Naive thymus-derived CD8-positive, alpha-beta T cell (primary cell): ENCODE results near the gene C17orf58. TPM values are rescaled to one million over a fixed set of nuclear protein-coding genes. Genes with fewer than 3 reads are reported as not detected.
A peak's percentile ranks its signal among the peaks of the same experiment; 100 is the strongest.

Experiments
- ATAC-seq, 2 donors: fragments of 150-1000 bp; cut with Tn5 transposase in 1 of 2; sonication (Bioruptor Pico), chemical (Tn5 transposase) in 1 of 2; 1 replicate in 1 of 2; 2 replicates in 1 of 2; pipeline ENCODE4 v1.10.0; 2021; ENCODE audit warnings: mild to moderate bottlenecking in 2 of 2, moderate library complexity in 2 of 2
- POLR2A ChIA-PET: fragments of 350-600 bp; sonication (Branson Sonifier 250); formaldehyde crosslinking; loops from one replicate; lab custom pipeline; 2021; ENCODE audit warnings: antibody characterized with exemption; lab: Charles Lee
- DNase-seq, 10 donors: peaks; one replicate each; pipeline versions ENCODE4 v3.0.0 to v3.0.0-alpha.2; 2020 to 2022
- H3K27ac Mint-ChIP-seq, 10 donors: one replicate each; pipeline ENCODE4 v1.8.0; 2020 to 2022; ENCODE audit warnings: mild to moderate bottlenecking in 10 of 10, mixed read lengths in 10 of 10, moderate library complexity in 4 of 10, inconsistent platforms in 1 of 10
- H3K27me3 Mint-ChIP-seq, 5 donors: one replicate each; pipeline ENCODE4 v1.8.0; 2021 to 2022; ENCODE audit warnings: mixed read lengths in 5 of 5
- H3K36me3 Mint-ChIP-seq, 3 donors: one replicate each; pipeline ENCODE4 v1.8.0; 2020 to 2022; ENCODE audit warnings: mixed read lengths in 3 of 3, mild to moderate bottlenecking in 2 of 3, inconsistent platforms in 1 of 3
- H3K4me1 Mint-ChIP-seq, 4 donors: one replicate each; pipeline ENCODE4 v1.8.0; 2021 to 2022; ENCODE audit warnings: mixed read lengths in 4 of 4
- H3K4me3 Mint-ChIP-seq, 10 donors: one replicate each; pipeline ENCODE4 v1.8.0; 2020 to 2022; ENCODE audit warnings: mild to moderate bottlenecking in 10 of 10, mixed read lengths in 10 of 10, moderate library complexity in 6 of 10, inconsistent platforms in 1 of 10
- H3K9me3 Mint-ChIP-seq, 9 donors: one replicate each; pipeline ENCODE4 v1.8.0; 2020 to 2022; ENCODE audit warnings: mixed read lengths in 9 of 9, mild to moderate bottlenecking in 3 of 9, inconsistent platforms in 1 of 9, moderate library complexity in 1 of 9
- polyA plus RNA-seq, 3 donors: library from polyadenylated mRNA; unstranded; fragments of 300-500 nt; fragmentation: Illumina TruSeq; gene quantifications; one replicate each; pipeline ENCODE4 v1.2.3, GENCODE V29; 2021
- total RNA-seq, 8 experiments: library from RNA in 2 of 8; stranded (reverse) in 2 of 8; gene quantifications; one replicate each; pipeline ENCODE4 v1.2.3 and lab custom pipeline; 2021 to 2026

The C17orf58 gene
- total and polyA plus RNA-seq, 5 experiments from 2014 or later: 0.29 to 1.0 (median 0.46) TPM; not detected in 1

GRCh38 chr17:67998466-67998865, 2.2 kb upstream of the C17orf58 start:
- ATAC-seq (peak in 1 of 2 donors; percentile 34), DNase-seq (no peak)
- peak overlapping the region in 3 of 10 donors; percentile 8 to 45 (median 29) for H3K4me3 Mint-ChIP-seq
- no peaks in the 10 kb centered on the region for H3K9me3 Mint-ChIP-seq
- H3K27ac Mint-ChIP-seq: peak overlapping the region in 1 of 10 donors; percentile 53
- H3K36me3 Mint-ChIP-seq: no peaks in the 10 kb centered on the region
- POLR2A ChIA-PET: interaction anchor here (0.7 kb wide), 1 partner anchor 1637 kb away, joined by 3 read pairs; no protein-coding TSS in a partner anchor
- H3K4me1 Mint-ChIP-seq: peaks cover 12 to 29% (median 24%) of the 10 kb centered on the region in 4 donors
- H3K27me3 Mint-ChIP-seq: peaks cover 9 to 21% (median 14%) of the 10 kb centered on the region in 5 donors

- peaks cover 15 to 35% (median 30%) of the 10 kb centered on the region in 4 donors for H3K4me1 Mint-ChIP-seq
- DNase-seq (peak in 7 of 10 donors; percentile 12 to 60 (median 28)), ATAC-seq (peak; percentile 25 to 32)
- peak overlapping the region; percentile 83 to 97 (median 89) for H3K4me3 Mint-ChIP-seq
- H3K9me3 Mint-ChIP-seq: no peaks in the 10 kb centered on the region
- peak overlapping the region in 6 of 10 donors; percentile 1 to 80 (median 43) for H3K27ac Mint-ChIP-seq
- H3K36me3 Mint-ChIP-seq: no peaks in the 10 kb centered on the region
- POLR2A ChIA-PET: interaction anchor here (3.5 kb wide), 1 partner anchor 24 kb away, joined by 13 read pairs; no protein-coding TSS in a partner anchor
- peaks cover 9 to 21% (median 14%) of the 10 kb centered on the region in 5 donors for H3K27me3 Mint-ChIP-seq
These were observed 552 bp downstream of the C17orf58 start for GRCh38 chr17:67995570-67996263.

GRCh38 chr17:67994817-67995569, 1.3 kb downstream of the C17orf58 start:
- DNase-seq: no peak
- H3K9me3 Mint-ChIP-seq: no peaks in the 10 kb centered on the region
- H3K36me3 Mint-ChIP-seq: no peaks in the 10 kb centered on the region
- POLR2A ChIA-PET: interaction anchor here (3.5 kb wide), 1 partner anchor 24 kb away, joined by 13 read pairs; no protein-coding TSS in a partner anchor
- peaks cover 15 to 35% (median 30%) of the 10 kb centered on the region in 4 donors for H3K4me1 Mint-ChIP-seq
- H3K27me3 Mint-ChIP-seq: peaks cover 9 to 21% (median 14%) of the 10 kb centered on the region in 5 donors
- no peak for ATAC-seq
- peak overlapping the region; percentile 80 to 97 (median 88) for H3K4me3 Mint-ChIP-seq
- H3K27ac Mint-ChIP-seq: peak overlapping the region in 2 of 10 donors; percentile 49 to 82

GRCh38 chr17:67993998-67994361, 2.3 kb downstream of the C17orf58 start:
- DNase-seq (no peak), ATAC-seq (no peak)
- POLR2A ChIA-PET: interaction anchor here (0.5 to 3.5 kb wide), 3 partner anchors 25 to 298 kb away, joined by 4 to 13 read pairs (median 5); partner anchors contain the start of gene ARSG
- Mint-ChIP-seq H3K9me3 (no peaks in the 10 kb centered on the region), H3K4me1 (peaks cover 15 to 35% (median 30%) of the 10 kb centered on the region in 4 donors), H3K4me3 (peak overlapping the region; percentile 80 to 97 (median 88)), H3K36me3 (no peaks in the 10 kb centered on the region), H3K27ac (peak overlapping the region in 9 of 10 donors; percentile 49 to 91 (median 81)), H3K27me3 (peaks cover 9 to 21% (median 14%) of the 10 kb centered on the region in 5 donors)

GRCh38 chr17:67993153-67993997, 2.9 kb downstream of the C17orf58 start:
- peaks cover 9 to 19% (median 14%) of the 10 kb centered on the region in 5 donors for H3K27me3 Mint-ChIP-seq
- DNase-seq (peak; percentile 41 to 79 (median 67)), ATAC-seq (peak; percentile 61 to 75)
- H3K4me3 Mint-ChIP-seq: peak overlapping the region; percentile 84 to 97 (median 92)
- no peaks in the 10 kb centered on the region for H3K9me3 Mint-ChIP-seq
- no peaks in the 10 kb centered on the region for H3K36me3 Mint-ChIP-seq
- POLR2A ChIA-PET: interaction anchor here (0.5 to 3.5 kb wide), 3 partner anchors 26 to 298 kb away, joined by 4 to 13 read pairs (median 5); partner anchors contain the start of gene ARSG
- peaks cover 15 to 35% (median 30%) of the 10 kb centered on the region in 4 donors for H3K4me1 Mint-ChIP-seq
- H3K27ac Mint-ChIP-seq: peak overlapping the region; percentile 63 to 92 (median 84)

- ATAC-seq (no peak), DNase-seq (peak in 1 of 10 donors; percentile 18)
- H3K4me3 Mint-ChIP-seq: peak overlapping the region; percentile 82 to 96 (median 90)
- H3K27ac Mint-ChIP-seq: peak overlapping the region; percentile 58 to 92 (median 80)
- no peaks in the 10 kb centered on the region for H3K9me3 Mint-ChIP-seq
- H3K36me3 Mint-ChIP-seq: no peaks in the 10 kb centered on the region
- peaks cover 15 to 35% (median 30%) of the 10 kb centered on the region in 4 donors for H3K4me1 Mint-ChIP-seq
- peaks cover 9 to 19% (median 14%) of the 10 kb centered on the region in 5 donors for H3K27me3 Mint-ChIP-seq
- POLR2A ChIA-PET: interaction anchor here (0.8 kb wide), 1 partner anchor 27 kb away, joined by 6 read pairs; no protein-coding TSS in a partner anchor
These were observed 3.6 kb downstream of the C17orf58 start for GRCh38 chr17:67992548-67993152.

GRCh38 chr17:67990909-67991308, 5.4 kb downstream of the C17orf58 start:
- no peak overlapping the region for H3K27ac Mint-ChIP-seq
- no peaks in the 10 kb centered on the region for H3K36me3 Mint-ChIP-seq
- H3K27me3 Mint-ChIP-seq: peaks cover 5 to 11% (median 8%) of the 10 kb centered on the region in 5 donors
- peaks cover 14 to 28% (median 22%) of the 10 kb centered on the region in 4 donors for H3K4me1 Mint-ChIP-seq
- peak overlapping the region in 1 of 10 donors; percentile 59 for H3K4me3 Mint-ChIP-seq
- DNase-seq (no peak), ATAC-seq (no peak)
- H3K9me3 Mint-ChIP-seq: no peaks in the 10 kb centered on the region
- POLR2A ChIA-PET: interaction anchor here (0.6 kb wide), 1 partner anchor 41 kb away, joined by 6 read pairs; no protein-coding TSS in a partner anchor

- POLR2A ChIA-PET: no interaction called here
- H3K4me1 Mint-ChIP-seq: peaks cover 0 to 2% (median 0%) of the 10 kb centered on the region in 4 donors
- H3K27me3 Mint-ChIP-seq: no peaks in the 10 kb centered on the region
- no peak for DNase-seq
- H3K4me3 Mint-ChIP-seq: no peak overlapping the region
- no peak for ATAC-seq
- peak overlapping the region in 1 of 10 donors; percentile 69 for H3K27ac Mint-ChIP-seq
- no peaks in the 10 kb centered on the region for H3K9me3 Mint-ChIP-seq
- peaks cover 0 to 36% (median 4%) of the 10 kb centered on the region in 3 donors for H3K36me3 Mint-ChIP-seq
These were observed 12.9 kb downstream of the C17orf58 start for GRCh38 chr17:67983383-67983688.

GRCh38 chr17:67982686-67983382, 13.4 kb downstream of the C17orf58 start:
- POLR2A ChIA-PET: no interaction called here
- no peak overlapping the region for H3K4me3 Mint-ChIP-seq
- ATAC-seq (no peak), DNase-seq (no peak)
- peaks cover 0 to 2% (median 0%) of the 10 kb centered on the region in 4 donors for H3K4me1 Mint-ChIP-seq
- peak overlapping the region in 1 of 10 donors; percentile 43 for H3K27ac Mint-ChIP-seq
- no peaks in the 10 kb centered on the region for H3K27me3 Mint-ChIP-seq
- peaks cover 0 to 41% (median 4%) of the 10 kb centered on the region in 3 donors for H3K36me3 Mint-ChIP-seq
- H3K9me3 Mint-ChIP-seq: no peaks in the 10 kb centered on the region

GRCh38 chr17:67982034-67982640, 14.1 kb downstream of the C17orf58 start:
- DNase-seq (no peak), ATAC-seq (no peak)
- H3K9me3 Mint-ChIP-seq: no peaks in the 10 kb centered on the region
- POLR2A ChIA-PET: interaction anchor here (0.6 kb wide), 1 partner anchor 39 kb away, joined by 7 read pairs; no protein-coding TSS in a partner anchor
- no peak overlapping the region for H3K27ac Mint-ChIP-seq
- peaks cover 0 to 2% (median 0%) of the 10 kb centered on the region in 4 donors for H3K4me1 Mint-ChIP-seq
- H3K36me3 Mint-ChIP-seq: peaks cover 0 to 46% (median 4%) of the 10 kb centered on the region in 3 donors
- H3K27me3 Mint-ChIP-seq: no peaks in the 10 kb centered on the region
- H3K4me3 Mint-ChIP-seq: no peak overlapping the region
